ENCODE measurements around the gene SELENOF.
"Not testable (repeated sequence)": the region's sequence is repeated elsewhere in the genome, so short reads cannot be mapped to it uniquely, and the experiment has no call there.

Gene SELENOF

DNA sequence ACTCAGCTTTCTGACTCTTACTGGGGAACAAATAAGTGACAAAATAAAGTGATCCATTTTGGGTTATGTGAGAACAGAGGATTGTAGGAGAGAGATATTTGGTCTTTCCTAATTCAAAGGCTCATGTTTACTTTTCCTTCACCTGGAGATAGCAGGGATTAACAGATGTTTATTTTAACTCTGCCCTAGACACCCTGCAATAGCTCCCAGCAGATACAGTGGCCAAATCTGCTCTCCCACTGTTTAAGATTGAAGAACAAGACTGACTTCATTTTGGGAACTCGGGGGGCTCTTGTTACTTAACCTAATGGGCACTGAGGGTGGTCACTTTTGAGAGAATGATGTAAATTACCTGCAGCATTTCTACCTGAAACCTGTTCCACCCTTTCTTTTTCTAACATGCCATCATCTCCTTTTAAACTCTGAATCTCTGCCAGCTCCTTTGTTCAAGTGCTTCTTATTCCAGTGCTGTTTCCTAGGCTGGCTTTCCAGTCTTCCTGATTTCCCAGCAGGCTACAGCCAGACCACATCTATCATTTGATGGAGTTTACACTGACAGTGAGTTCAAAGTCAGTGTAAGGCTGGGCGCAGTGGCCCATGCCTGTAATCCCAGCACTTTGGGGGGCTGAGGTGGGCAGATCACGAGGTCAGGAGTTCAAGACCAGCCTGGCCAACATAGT lies 90.0 kb downstream of the SELENOF start:
- peaks cover 2% of the 10 kb centered on the region for H3K4me1 ChIP-seq (ENCODE audit: control insufficient read depth, insufficient read depth, low read length)
- no peak overlapping the region for H3K4me3 ChIP-seq (ENCODE audit: low read depth, low read length)
- H3K27me3 ChIP-seq (ENCODE audit: control insufficient read depth, insufficient read depth, low read length): no peaks in the 10 kb centered on the region
- H3K36me3 ChIP-seq (ENCODE audit: control insufficient read depth, insufficient read depth, low read length): no peaks in the 10 kb centered on the region
- no peak overlapping the region for H3K9ac ChIP-seq (ENCODE audit: low read depth, low read length)
- no peaks in the 10 kb centered on the region for H3K9me3 ChIP-seq (ENCODE audit: control insufficient read depth, insufficient read depth, low read length)

DNA sequence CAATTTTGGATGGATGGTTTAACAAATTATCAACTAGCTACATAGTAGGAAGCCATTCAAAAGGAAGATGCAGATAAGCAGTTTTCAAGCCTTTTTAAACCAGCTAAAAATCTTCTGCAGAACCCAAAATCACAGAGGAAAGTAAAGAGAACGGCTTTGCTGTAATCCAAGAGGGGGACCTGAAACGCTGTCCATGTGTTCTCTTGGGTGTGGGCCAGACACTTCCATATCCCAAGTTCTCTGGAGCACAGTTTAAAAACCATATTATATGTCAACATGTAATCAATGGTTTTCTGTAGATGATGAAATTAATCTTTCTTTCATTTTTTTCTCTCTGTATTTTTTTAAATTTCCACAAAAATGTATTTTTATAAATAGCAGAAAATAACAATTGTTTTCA lies 90.5 kb downstream of the SELENOF start:
- H3K4me1 ChIP-seq (ENCODE audit: control insufficient read depth, insufficient read depth, low read length): peaks cover 2% of the 10 kb centered on the region
- H3K9ac ChIP-seq (ENCODE audit: low read depth, low read length): no peak overlapping the region
- H3K9me3 ChIP-seq (ENCODE audit: control insufficient read depth, insufficient read depth, low read length): no peaks in the 10 kb centered on the region
- H3K36me3 ChIP-seq (ENCODE audit: control insufficient read depth, insufficient read depth, low read length): no peaks in the 10 kb centered on the region
- no peaks in the 10 kb centered on the region for H3K27me3 ChIP-seq (ENCODE audit: control insufficient read depth, insufficient read depth, low read length)
- no peak overlapping the region for H3K4me3 ChIP-seq (ENCODE audit: low read depth, low read length)

DNA sequence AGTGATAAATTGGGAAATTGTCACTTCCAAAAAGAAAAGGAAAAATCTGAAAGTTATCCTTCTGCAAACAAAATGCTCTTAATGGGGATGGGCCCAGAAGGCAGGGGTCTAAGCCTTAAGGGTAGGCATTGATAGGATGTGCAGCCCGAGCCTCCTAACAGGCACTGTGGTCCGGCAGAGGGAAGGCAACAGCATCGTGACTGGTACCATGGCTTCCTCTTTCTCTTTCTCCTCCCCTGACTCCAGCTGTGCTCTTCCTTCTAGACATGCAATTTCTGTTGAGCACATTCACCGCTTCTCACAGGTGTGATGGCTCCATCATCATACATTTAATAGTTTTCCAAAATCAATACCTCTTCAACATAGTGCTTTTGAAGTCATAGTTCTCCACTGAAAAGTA lies 91.5 kb downstream of the SELENOF start:
- no peaks in the 10 kb centered on the region for H3K27me3 ChIP-seq (ENCODE audit: control insufficient read depth, insufficient read depth, low read length)
- H3K4me1 ChIP-seq (ENCODE audit: control insufficient read depth, insufficient read depth, low read length): peaks cover 2% of the 10 kb centered on the region
- H3K36me3 ChIP-seq (ENCODE audit: control insufficient read depth, insufficient read depth, low read length): no peaks in the 10 kb centered on the region
- H3K4me3 ChIP-seq (ENCODE audit: low read depth, low read length): no peak overlapping the region
- H3K9ac ChIP-seq (ENCODE audit: low read depth, low read length): no peak overlapping the region
- no peaks in the 10 kb centered on the region for H3K9me3 ChIP-seq (ENCODE audit: control insufficient read depth, insufficient read depth, low read length)

DNA sequence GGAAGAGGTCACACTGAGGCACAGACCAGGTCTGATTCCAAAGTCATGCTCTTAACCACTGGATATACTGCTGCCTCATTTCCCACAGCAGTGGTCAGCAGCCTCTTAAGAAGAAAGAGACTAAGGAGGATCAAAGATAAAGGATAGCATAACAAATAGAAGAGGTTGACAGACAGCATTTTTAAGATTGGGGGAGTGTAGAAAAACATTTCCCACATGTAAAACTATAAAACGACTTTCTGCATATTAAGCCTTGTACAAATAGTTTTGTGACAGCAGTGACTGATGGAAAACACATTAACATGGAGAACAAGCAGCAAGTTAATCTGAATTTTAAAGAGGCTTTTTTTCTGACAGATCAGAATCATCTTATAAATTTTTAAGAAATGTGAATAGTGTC lies 92.0 kb downstream of the SELENOF start:
- Histone ChIP-seq H3K4me3 (ENCODE audit: low read depth, low read length) (no peak overlapping the region), H3K36me3 (ENCODE audit: control insufficient read depth, insufficient read depth, low read length) (no peaks in the 10 kb centered on the region), H3K27me3 (ENCODE audit: control insufficient read depth, insufficient read depth, low read length) (no peaks in the 10 kb centered on the region), H3K9ac (ENCODE audit: low read depth, low read length) (no peak overlapping the region), H3K4me1 (ENCODE audit: control insufficient read depth, insufficient read depth, low read length) (peaks cover 2% of the 10 kb centered on the region), H3K9me3 (ENCODE audit: control insufficient read depth, insufficient read depth, low read length) (no peaks in the 10 kb centered on the region)

DNA sequence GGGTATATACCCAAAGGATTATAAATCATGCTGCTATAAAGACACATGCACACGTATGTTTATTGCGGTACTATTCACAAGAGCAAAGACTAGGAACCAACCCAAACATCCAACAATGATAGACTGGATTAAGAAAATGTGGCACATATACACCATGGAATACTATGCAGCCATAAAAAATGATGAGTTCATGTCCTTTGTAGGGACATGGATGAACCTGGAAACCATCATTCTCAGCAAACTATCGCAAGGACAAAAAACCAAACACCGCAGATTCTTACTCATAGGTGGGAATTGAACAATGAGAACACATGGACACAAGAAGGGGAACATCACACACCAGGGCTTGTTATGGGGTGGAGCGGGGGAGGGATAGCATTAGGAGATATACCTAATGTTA lies 94.0 kb downstream of the SELENOF start:
- H3K9ac ChIP-seq (ENCODE audit: low read depth, low read length); H3K27me3 ChIP-seq (ENCODE audit: control insufficient read depth, insufficient read depth, low read length); H3K9me3 ChIP-seq (ENCODE audit: control insufficient read depth, insufficient read depth, low read length); H3K4me3 ChIP-seq (ENCODE audit: low read depth, low read length); H3K4me1 ChIP-seq (ENCODE audit: control insufficient read depth, insufficient read depth, low read length); H3K36me3 ChIP-seq (ENCODE audit: control insufficient read depth, insufficient read depth, low read length): not testable (repeated sequence)

DNA sequence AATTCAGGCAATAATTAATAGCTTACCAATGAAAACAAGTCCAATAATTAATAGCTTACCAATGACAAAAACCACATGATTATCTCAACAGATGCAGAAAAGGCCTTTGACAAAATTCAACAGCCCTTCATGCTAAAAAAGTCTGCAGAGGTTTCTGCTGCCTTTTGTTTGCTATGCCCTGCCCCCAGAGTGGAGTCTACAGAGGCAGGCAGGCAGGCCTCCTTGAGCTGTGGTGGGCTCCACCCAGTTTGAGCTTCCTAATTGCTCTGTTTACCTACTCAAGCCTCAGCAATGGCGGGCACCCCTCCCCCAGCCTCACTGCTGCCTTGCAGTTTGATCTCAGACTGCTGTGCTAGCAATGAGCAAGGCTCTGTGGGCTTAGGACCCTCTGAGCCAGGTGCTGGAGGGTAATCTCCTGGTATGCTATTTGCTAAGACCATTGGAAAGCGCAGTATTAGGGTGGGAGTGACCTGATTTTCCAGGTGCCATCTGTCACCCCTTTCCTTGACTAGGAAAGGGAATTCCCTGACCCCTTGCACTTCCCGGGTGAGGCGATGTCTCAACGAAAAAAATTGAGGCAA lies 96.6 kb downstream of the SELENOF start:
- not testable (repeated sequence) for H3K27me3 ChIP-seq (ENCODE audit: control insufficient read depth, insufficient read depth, low read length); H3K4me3 ChIP-seq (ENCODE audit: low read depth, low read length)

DNA sequence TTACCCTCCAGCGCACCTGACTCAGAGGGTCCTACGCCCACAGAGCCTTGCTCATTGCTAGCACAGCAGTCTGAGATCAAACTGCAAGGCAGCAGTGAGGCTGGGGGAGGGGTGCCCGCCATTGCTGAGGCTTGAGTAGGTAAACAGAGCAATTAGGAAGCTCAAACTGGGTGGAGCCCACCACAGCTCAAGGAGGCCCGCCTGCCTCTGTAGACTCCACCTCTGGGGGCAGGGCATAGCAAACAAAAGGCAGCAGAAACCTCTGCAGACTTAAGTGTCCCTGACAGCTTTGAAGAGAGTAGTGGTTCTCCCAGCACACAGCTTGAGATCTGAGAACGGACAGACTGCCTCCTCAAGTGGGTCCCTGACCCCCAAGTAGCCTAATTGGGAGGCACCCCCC lies 99.8 kb downstream of the SELENOF start:
- not testable (repeated sequence) for H3K9ac ChIP-seq (ENCODE audit: low read depth, low read length); H3K36me3 ChIP-seq (ENCODE audit: control insufficient read depth, insufficient read depth, low read length); H3K4me3 ChIP-seq (ENCODE audit: low read depth, low read length); H3K9me3 ChIP-seq (ENCODE audit: control insufficient read depth, insufficient read depth, low read length); H3K27me3 ChIP-seq (ENCODE audit: control insufficient read depth, insufficient read depth, low read length); H3K4me1 ChIP-seq (ENCODE audit: control insufficient read depth, insufficient read depth, low read length)

More for the DNA sequence above, 96.6 kb downstream of the SELENOF start:
- not testable (repeated sequence) for H3K9me3 ChIP-seq (ENCODE audit: control insufficient read depth, insufficient read depth, low read length); H3K4me1 ChIP-seq (ENCODE audit: control insufficient read depth, insufficient read depth, low read length); H3K9ac ChIP-seq (ENCODE audit: low read depth, low read length); H3K36me3 ChIP-seq (ENCODE audit: control insufficient read depth, insufficient read depth, low read length)

All from iPS-15b (cell line).